ENCODE data around the gene SLC9C1.

GRCh38 chr3:112132975-112133448 lies 161.0 kb downstream of the SLC9C1 start, which contains the start of gene GCSAM:
- TF ChIP-seq POLR2A (IDR thresholded peaks at IDR 0.05) (no peak), CTCF (IDR thresholded peaks at IDR 0.05) (no peak), POLR2AphosphoS5 (IDR thresholded peaks at IDR 0.05) (no peak)

Data from stomach (tissue), 4 donors.